Stimulated activated CD4-positive, alpha-beta T cell treated with anti-CD3 and anti-CD28 coated beads, Interleukin-4, amount 100 ng/mL, for 24 hours (primary cell): ENCODE data around the gene TCHP.
A peak's percentile ranks its signal among the peaks of the same experiment; 100 is the strongest.
"Not testable (repeated sequence)": the region's sequence is repeated elsewhere in the genome, so short reads cannot be mapped to it uniquely, and the experiment has no call there.

Experiments
- DNase-seq: peaks from one replicate; pipeline ENCODE4 v3.0.0-alpha.2; 2020

Gene TCHP

GRCh38 chr12:109879351-109880042 is 20.6 kb upstream of the TCHP start:
- peak; percentile 4 for DNase-seq

GRCh38 chr12:109880043-109880931 is 19.8 kb upstream of the TCHP start, which contains the start of gene GLTP:
GLTP (minus strand) TSS chr12:109880541; CDS start chr12:109880374, 167 bp downstream.
- DNase-seq, result peak; percentile 87

GRCh38 chr12:109880938-109881337 is 19.1 kb upstream of the TCHP start:
- peak; percentile 6 for DNase-seq

- no peak for DNase-seq
Observed at GRCh38 chr12:109881752-109882151, 18.3 kb upstream of the TCHP start.

- DNase-seq, result no peak
Observed at GRCh38 chr12:109883461-109883860, 16.6 kb upstream of the TCHP start.

- DNase-seq, result no peak
Observed at GRCh38 chr12:109885616-109886015, 14.5 kb upstream of the TCHP start.

- DNase-seq, result peak; percentile 43
Observed at GRCh38 chr12:109888179-109889020, 11.7 kb upstream of the TCHP start.

- DNase-seq, result no peak
Observed at GRCh38 chr12:109890620-109891170, 9.4 kb upstream of the TCHP start.

- not testable (repeated sequence) for DNase-seq
Observed at GRCh38 chr12:109891731-109892130, 8.3 kb upstream of the TCHP start.

GRCh38 chr12:109892165-109892715 is 7.8 kb upstream of the TCHP start:
- no peak for DNase-seq

- DNase-seq, result no peak
Observed at GRCh38 chr12:109892748-109893147, 7.3 kb upstream of the TCHP start.

- no peak for DNase-seq
Observed at GRCh38 chr12:109893261-109893995, 6.6 kb upstream of the TCHP start.

- DNase-seq, result no peak
Observed at GRCh38 chr12:109894939-109895338, 5.1 kb upstream of the TCHP start.

GRCh38 chr12:109896188-109896587 is 3.9 kb upstream of the TCHP start:
- no peak for DNase-seq

GRCh38 chr12:109897029-109897428 is 3.0 kb upstream of the TCHP start:
- no peak for DNase-seq

GRCh38 chr12:109899345-109899744 is 729 bp upstream of the TCHP start:
- DNase-seq, result not testable (repeated sequence)

- peak; percentile 6 for DNase-seq
Observed at GRCh38 chr12:109900752-109901580, 892 bp downstream of the TCHP start.

GRCh38 chr12:109902891-109903418 is 2.9 kb downstream of the TCHP start:
- DNase-seq, result no peak

- DNase-seq, result no peak
Observed at GRCh38 chr12:109905301-109905700, 5.2 kb downstream of the TCHP start.

- no peak for DNase-seq
Observed at GRCh38 chr12:109910254-109910968, 10.3 kb downstream of the TCHP start.
